DMS53 (cell line): Measurements from ENCODE around the gene DENND1A.

ENCODE experiments used
- DNase-seq: peaks from one replicate; lab custom pipeline; 2025; lab: John Stamatoyannopoulos, UW

DENND1A gene

DNA sequence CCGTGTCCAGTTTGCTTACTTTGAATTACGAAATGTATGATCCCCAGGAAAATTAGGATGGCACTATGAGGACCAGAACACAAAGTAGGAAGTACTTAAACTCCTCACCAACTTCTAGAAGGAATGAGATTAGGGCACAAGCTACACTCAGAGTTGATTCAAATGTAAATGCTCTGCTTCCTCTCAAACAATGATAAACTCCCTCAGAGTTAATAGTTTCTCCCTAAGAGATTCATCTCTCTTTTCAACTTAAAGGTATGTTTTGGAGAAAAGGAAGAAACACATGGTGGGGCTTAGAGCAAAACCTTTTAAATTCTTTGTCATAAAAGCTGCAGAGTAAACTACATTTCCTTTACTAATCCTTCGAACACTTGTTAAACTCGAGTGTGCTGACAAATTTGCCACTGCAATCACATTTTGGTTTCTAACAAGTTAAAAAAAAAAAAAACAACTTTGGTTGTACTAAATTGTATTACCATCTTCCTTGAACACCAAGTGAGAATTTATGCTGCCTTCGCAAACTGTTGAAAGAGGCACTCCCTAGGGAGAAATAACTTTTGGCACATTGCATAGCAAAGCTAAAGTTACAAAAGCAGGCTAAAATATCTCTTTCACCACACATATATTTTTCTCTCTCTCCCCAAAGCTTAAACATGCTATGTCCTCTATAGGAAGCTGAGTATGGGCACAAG, 66.6 kb downstream of the DENND1A start:
- no peak for DNase-seq

- DNase-seq = no peak
Observed at GRCh38 chr9:123861756-123862120, 68.2 kb downstream of the DENND1A start.

DNA sequence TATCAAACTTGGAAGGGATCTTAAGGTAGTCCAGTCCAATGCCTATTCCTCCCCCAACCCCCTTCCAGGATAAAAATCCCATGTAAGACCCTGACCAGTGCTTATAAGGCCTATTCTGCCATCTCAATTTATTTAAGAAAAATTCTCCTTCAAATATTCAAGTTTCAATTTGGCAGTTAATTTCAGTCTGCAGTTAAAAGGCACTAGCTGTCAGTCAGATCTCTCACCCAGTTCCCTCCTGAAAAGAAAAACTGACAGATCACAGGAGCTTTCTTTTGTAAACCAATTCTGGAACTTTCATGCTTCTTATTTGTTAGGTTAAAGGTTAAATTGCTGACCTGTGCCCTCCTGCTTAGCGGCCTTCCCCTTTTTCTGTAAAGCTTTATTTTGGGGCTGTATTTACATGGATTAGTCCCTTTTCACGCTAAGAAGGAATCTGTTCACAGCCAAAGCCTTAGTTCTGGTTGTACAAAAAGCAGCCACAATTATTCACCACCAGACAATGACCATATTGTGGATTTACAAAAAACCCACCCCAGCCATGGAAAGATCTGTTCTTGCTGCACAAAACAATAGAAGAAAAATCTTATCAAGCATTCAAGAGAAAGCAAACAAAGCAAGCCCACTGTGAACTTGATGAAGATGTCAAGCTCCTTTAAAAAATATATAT, 68.7 kb downstream of the DENND1A start:
- no peak for DNase-seq

DNA sequence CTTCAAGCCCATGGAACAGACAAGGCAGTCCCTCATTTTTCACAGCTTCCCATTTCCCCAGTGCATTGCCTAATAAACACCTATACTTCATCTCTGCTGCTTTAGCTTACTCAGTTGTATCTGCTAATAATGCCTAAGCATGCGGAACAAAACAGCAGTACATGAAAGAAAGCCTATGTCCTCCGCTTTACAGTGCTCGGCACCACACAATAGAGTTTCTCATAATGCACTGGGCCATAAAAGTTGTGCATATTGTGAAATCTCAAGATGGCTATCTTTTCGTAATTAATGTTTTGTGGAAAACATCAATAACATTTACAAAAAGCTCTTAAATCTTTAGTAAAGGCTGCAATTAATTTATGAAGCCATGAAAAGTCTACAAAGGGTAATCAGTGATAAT, 69.3 kb downstream of the DENND1A start:
- DNase-seq = no peak

DNA sequence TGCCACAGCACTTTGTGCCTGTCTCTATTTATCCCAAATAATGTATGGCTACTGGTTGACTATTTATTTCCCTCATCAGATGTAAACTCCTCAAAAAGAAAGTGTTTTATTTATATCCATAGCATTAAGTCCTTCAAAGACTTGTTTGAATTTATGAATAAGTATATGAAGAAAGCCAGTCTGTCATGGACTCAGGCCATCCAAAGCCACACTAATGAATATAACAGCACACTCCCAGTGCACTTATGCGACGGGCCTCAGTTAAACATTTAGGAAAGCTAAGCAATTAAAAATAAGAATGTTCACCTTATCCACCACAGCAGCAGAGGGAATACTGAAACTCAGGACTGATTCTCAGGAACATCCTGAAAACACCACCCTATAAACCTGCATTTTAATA, 77.5 kb downstream of the DENND1A start:
- no peak for DNase-seq

DNA sequence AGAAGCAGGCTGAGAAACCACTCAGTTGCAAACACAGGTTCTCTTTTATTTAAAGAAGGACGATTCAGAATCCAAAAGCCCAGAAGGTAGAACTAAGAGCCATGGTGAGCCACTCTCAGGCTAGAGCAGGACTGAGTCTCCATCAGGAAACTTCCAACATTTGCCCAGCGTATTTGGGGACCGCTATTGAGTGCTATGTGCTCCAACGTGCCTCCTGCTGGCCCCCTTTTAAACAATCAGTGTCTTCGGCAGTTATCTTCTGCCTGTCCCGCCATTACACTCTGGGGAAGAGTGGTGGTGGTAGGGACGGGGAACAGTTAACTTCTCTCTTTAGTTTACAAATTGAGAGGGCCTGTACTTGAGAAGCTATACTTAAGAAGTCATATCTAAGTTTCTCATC, 78.1 kb downstream of the DENND1A start:
- DNase-seq = no peak

DNA sequence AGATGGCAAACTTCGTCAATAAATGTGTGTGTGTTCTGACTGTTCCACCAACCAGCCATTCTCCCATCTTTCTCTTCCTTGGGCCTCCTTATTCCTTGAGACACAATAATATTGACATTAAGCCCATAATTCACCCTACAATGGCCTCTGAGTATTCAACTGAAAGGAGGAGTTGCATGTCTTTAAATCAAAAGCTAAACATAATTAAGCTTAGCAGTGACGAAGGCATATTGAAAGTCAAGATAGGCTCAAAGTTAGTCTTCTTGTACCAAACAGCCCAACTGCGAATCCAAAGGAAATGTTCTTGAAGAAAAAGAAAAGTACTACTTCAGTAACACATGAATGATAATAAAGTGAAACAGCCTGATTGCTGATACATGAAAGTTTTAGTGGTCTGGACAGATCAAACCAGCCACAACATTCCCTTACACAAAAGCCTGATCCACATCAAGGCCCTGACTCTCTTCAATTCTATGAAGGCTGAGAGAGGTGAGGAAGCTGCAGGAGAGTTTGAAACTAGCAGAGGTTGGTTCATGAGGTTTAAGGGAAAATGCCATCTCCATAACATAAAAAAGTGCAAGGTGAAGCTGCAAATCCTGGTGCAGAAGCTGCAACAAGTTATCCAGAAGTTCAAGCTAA, 81.4 kb downstream of the DENND1A start:
- no peak for DNase-seq

GRCh38 chr9:123846966-123847365, 83.0 kb downstream of the DENND1A start:
- DNase-seq = no peak

- no peak for DNase-seq
Observed at GRCh38 chr9:123843703-123844102, 86.2 kb downstream of the DENND1A start.

- DNase-seq = no peak
Observed at GRCh38 chr9:123835821-123836220, 94.1 kb downstream of the DENND1A start.

DNA sequence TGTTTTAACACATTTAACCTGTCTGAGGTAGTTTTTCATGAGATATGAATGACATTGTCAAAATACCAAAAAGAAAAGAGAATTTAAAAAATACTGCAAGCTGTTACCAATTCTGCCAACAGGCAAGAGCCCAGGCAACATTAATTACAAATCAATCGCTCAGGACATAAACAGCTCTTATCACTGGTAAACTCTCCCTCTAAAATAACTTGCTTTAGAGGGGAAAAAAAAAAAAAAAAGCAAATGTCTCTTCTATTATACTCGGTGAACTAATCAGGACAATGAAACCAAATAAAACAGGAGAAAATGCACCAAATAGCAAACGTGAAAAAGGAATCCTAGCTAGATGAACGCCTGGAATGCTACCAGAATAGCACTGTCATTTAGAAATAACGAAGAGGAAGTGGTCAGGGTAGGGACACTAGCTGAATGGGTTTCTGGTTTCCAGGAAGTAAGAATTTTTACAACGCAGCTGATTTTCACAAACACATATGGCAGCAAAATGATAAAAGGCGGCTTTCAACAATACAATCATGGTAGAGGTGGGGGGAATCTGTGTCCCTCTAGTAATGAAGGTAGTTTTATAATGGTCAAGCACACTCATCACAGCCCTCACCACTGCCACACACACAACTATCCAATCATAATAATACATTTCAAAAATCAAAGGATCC, 94.9 kb downstream of the DENND1A start:
- no peak for DNase-seq

DNA sequence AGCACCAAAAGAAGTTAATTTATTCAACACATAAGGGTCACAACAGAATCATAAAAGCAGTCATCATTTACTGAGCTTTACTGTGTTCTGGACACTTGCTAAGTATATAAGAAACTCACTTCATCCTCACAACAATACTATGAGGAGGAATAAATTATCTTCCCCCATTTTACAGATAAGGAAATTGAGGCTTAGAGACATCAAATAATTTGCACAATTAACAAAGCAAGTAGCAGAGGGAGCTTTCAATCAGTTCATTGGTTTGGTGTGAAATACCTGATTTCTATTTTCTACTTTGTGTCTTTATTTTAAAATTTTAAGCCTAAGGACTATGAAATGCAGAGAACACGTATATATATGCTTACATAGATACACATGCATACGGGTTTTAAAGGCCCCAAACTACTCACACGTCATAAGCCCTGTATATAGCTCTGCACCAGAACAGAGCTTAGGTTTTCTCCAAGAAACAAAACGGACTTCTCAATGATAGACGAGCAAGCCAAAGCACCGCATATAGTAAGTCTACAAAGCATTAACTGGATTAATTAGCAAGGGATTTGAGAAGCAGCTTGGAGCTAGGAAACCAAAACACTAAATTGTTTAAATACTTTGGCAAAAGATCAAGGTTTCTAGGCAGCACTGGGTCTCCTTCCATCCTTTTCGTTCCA, 95.6 kb downstream of the DENND1A start:
- no peak for DNase-seq

DNA sequence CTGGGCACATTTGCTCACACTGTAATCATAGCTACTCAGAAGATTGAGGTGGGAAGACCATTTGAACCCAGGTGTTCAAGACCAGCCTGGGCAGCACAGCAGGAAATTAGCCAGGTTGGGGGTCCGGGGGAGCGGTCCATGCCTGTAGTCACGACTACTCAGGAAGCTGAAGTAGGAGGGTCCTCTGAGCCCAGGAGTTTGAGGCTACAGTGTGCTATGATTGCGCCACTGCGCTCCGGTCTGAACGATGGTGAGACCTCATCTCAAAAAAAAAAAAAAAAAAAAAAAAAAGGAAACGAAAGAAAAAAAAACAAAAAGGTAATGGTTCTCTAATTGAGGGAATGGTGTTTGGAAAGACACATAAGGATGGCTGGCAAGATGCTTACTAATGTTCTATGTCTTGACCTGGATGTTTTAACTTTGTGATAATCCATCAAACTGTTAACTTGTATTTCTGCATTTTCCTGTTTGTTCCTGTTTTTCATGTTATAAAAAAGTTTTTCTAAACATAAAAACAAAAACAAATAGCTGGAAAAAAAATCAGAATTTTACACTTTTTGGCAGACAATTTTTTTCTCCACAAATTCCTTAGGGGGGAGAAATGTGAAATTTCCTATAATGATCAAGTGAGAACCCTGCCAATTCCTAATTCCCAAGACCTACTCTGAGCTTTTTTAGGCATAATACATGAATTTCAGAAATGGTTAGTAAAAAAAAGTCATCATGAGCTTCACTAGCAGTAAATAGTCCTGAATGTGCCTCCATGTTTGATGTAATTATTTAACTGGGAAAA, 96.9 kb downstream of the DENND1A start:
- DNase-seq = no peak

- no peak for DNase-seq
Observed at GRCh38 chr9:123832176-123832575, 97.8 kb downstream of the DENND1A start.

DNA sequence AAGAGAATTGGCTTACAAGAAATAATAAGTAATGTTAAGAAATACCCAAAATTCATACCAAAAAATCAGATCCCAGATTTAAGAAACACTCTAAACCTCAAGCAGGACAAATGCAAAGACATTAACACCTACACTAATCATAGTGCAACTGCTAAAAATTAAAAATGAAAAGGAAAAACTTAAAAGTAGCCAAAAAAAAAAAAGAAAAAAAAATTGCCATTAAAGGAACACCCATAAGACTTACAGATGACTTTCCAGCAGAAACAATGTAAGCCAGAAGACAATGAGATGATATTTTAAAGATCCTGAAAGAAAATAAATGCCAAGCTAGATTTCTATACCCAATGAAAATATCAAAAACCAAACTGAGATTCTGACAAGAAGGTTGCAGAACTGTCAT, 101.5 kb downstream of the DENND1A start:
- no peak for DNase-seq

- peak; percentile 19 for DNase-seq
Observed at GRCh38 chr9:123825342-123826060, 104.4 kb downstream of the DENND1A start.

- no peak for DNase-seq
Observed at GRCh38 chr9:123823194-123823947, 106.6 kb downstream of the DENND1A start.

DNA sequence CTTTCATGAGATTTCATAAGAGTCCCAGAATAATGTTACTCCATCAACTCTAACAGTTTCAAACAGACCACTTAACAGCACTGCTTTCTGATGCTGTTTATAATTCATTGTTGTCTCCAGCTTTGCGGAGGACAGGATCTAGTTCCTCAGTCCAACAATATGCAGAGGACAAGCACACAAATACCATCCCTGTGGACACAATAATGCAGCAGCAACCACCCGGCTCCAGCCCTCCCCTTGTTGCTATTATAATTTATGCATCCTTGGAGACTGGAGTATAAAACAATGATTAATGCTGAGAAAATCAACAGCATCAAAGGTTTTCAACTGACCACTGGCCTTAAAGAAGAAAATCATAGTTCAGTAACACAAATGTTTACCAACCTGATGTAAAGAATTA, 108.3 kb downstream of the DENND1A start:
- DNase-seq = no peak

- no peak for DNase-seq
Observed at GRCh38 chr9:123820139-123820538, 109.8 kb downstream of the DENND1A start.

- DNase-seq = no peak
Observed at GRCh38 chr9:123816817-123817472, 113.0 kb downstream of the DENND1A start.
